MCF 10A (cell line): ENCODE results near the gene EHD1. TPM values are rescaled to one million over a fixed set of nuclear protein-coding genes. Genes with fewer than 3 reads are reported as not detected.

Experiments
- BruUV-seq: library from RNA; stranded (reverse); fragments of 400-500 nt; replicated peaks from 2 replicates; lab custom pipeline; 2021; lab: Mats Ljungman, UMichigan
- CTCF ChIA-PET: fragments of 300-600 bp; sonication (Branson Sonifier 250); formaldehyde crosslinking; extraction: SDS; loops from one replicate; lab custom pipeline; 2021; ENCODE audit warnings: antibody characterized with exemption, inconsistent platforms; lab: Yijun Ruan, JAX
- POLR2A ChIA-PET: fragments of 300-600, 350-650 bp; sonication (Branson Sonifier 250); formaldehyde crosslinking; extraction: SDS; loops from one replicate; lab custom pipeline; 2020; ENCODE audit warnings: antibody characterized with exemption, inconsistent platforms; lab: Yijun Ruan, JAX
- DNase-seq: peaks from one replicate; pipeline ENCODE4 v3.0.0-alpha.2; 2018; ENCODE audit not compliant: unreplicated experiment
- H3K27ac Mint-ChIP-seq: one replicate; pipeline ENCODE4 v1.8.0; 2022; ENCODE audit warnings: mild to moderate bottlenecking, low read depth, mixed read lengths; ENCODE audit not compliant: unreplicated experiment
- H3K27me3 Mint-ChIP-seq: one replicate; pipeline ENCODE4 v1.8.0; 2022; ENCODE audit warnings: mixed read lengths; ENCODE audit not compliant: insufficient read depth, unreplicated experiment
- H3K36me3 Mint-ChIP-seq: one replicate; pipeline ENCODE4 v1.8.0; 2022; ENCODE audit warnings: mild to moderate bottlenecking, moderate library complexity, mixed read lengths; ENCODE audit not compliant: insufficient read depth, unreplicated experiment
- H3K4me1 Mint-ChIP-seq: one replicate; pipeline ENCODE4 v1.8.0; 2022; ENCODE audit warnings: mixed read lengths; ENCODE audit not compliant: insufficient read depth, unreplicated experiment
- H3K4me3 Mint-ChIP-seq: one replicate; pipeline ENCODE4 v1.8.0; 2022; ENCODE audit warnings: mild to moderate bottlenecking, moderate library complexity, mixed read lengths; ENCODE audit not compliant: unreplicated experiment
- H3K9me3 Mint-ChIP-seq: one replicate; pipeline ENCODE4 v1.8.0; 2022; ENCODE audit warnings: mixed read lengths; ENCODE audit not compliant: unreplicated experiment
- CTCF ChIP-seq: fragments of 200-600 bp; IDR thresholded peaks from one replicate; pipeline ENCODE4 v1.8.0; 2022; ENCODE audit warnings: antibody characterized with exemption, mild to moderate bottlenecking; ENCODE audit not compliant: unreplicated experiment
- intact Hi-C: fragments of 100-400 bp; cut with micrococcal nuclease; formaldehyde crosslinking; loops from 2 replicates; pipeline ENCODE4 v1.14.1; 2022
- total RNA-seq: library from RNA; stranded (reverse); gene quantifications from 2 replicates; pipeline ENCODE4 v1.2.3, GENCODE V29; 2022

EHD1 gene
- total RNA-seq, 1 experiment from 2014 or later: 80.6 TPM

DNA sequence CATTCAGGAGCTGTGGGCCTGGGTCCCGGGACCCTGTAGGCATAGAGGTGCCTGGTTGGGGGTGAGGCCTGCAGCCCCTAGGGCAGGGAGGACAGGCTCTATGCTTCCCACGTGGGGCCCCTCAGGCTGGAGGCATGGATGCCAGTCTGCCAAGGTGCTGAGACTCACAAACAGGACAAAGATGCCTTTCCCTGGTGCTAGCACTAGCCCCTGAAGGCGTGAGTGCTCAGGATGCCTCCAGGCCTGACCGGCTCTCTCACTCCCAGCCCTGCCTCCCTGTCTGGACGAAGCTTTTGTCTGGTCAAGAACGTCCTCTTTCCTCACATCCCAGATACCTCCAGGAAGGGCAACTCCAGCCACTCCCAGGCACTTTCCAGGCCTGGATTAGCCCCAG, 36.1 kb downstream of the EHD1 start:
- ChIA-PET POLR2A (interaction anchor here (0.6 to 2.1 kb wide), 7 partner anchors 32 to 773 kb away, joined by 3 to 18 read pairs (median 4); partner anchors contain the start of genes MAP4K2, MEN1 and PCNX3), CTCF (interaction anchor here (0.6 to 15.7 kb wide), 6 partner anchors 13 to 56 kb away, joined by 3 to 286 read pairs (median 4); partner anchors contain the start of gene EHD1)
- no peaks in the 10 kb centered on the region for H3K27me3 Mint-ChIP-seq
- no peaks in the 10 kb centered on the region for H3K9me3 Mint-ChIP-seq
- TF ChIP-seq CTCF: no peak
- intact Hi-C loops: loop anchor here (2.0 kb wide), 1 partner anchor 32 kb away; the partner anchor contains the start of gene MEN1
- BruUV-seq: no TSS peak
- H3K4me3 Mint-ChIP-seq: peak overlapping the region; percentile 77
- peaks cover 26% of the 10 kb centered on the region for H3K4me1 Mint-ChIP-seq
- peaks cover 24% of the 10 kb centered on the region for H3K36me3 Mint-ChIP-seq
- peak; percentile 30 for DNase-seq
- peak overlapping the region; percentile 29 for H3K27ac Mint-ChIP-seq

GRCh38 chr11:64841592-64842365, 36.6 kb downstream of the EHD1 start:
- Mint-ChIP-seq H3K27ac (peak overlapping the region; percentile 29), H3K36me3 (peaks cover 24% of the 10 kb centered on the region), H3K9me3 (no peaks in the 10 kb centered on the region), H3K4me1 (peaks cover 21% of the 10 kb centered on the region), H3K4me3 (no peak overlapping the region), H3K27me3 (no peaks in the 10 kb centered on the region)
- no peak for TF ChIP-seq CTCF
- ChIA-PET CTCF (interaction anchor here (0.6 to 15.7 kb wide), 3 partner anchors 40 to 57 kb away, joined by 3 to 286 read pairs (median 4); partner anchors contain the start of gene EHD1), POLR2A (interaction anchor here (0.6 to 2.1 kb wide), 5 partner anchors 31 to 773 kb away, joined by 3 to 18 read pairs (median 4); partner anchors contain the start of genes MAP4K2, MEN1 and PCNX3)
- no peak for DNase-seq
- BruUV-seq: no TSS peak
- intact Hi-C loops: loop anchor here (2.0 kb wide), 1 partner anchor 31 kb away; the partner anchor contains the start of gene MEN1

DNA sequence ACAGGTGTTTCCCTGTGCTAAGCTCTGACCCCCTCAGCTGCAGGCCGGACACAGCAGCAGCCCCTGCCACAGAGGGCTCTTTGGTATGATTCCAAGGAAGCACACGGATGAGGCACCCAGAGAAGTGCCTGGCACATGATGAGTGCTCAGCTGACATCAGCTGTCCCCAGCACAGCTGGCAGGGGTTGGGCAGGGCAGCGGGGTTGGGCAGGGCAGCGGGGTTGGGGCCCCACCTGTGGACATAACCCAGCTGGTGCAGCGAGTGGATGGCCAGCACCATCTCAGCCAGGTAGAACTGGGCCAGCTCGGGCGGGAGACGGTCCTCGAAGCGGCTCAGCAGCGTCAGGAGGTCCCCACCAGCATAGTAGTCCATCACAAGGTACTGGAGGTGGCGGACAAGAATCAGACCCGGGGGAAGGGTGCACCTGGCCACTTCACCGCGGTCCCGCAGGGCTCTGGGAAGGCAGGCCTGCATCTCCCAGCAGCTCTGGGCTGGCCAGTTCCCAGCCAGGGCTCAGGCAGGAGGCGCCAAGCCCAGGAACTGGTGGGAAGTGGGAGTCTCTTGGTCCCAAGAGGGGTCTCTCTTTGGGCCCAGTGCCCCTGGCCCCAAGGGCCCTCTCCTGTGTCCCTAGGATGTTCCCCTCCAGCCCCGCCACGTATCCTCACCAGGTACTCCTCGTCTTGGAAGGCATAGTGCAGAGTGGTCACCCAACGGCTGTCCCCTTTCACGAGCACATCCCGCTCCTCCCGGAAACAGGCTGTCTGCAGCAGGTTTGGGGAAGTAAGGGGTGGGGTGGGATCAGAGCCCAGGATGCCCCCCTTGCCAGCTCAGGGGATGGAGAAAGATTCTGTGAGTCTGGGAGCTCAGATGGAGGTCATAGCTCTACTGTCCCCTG, 38.3 kb downstream of the EHD1 start:
- intact Hi-C loops: no loop called here
- Mint-ChIP-seq H3K36me3 (peaks cover 27% of the 10 kb centered on the region), H3K9me3 (no peaks in the 10 kb centered on the region), H3K27me3 (no peaks in the 10 kb centered on the region), H3K27ac (no peak overlapping the region), H3K4me1 (peaks cover 26% of the 10 kb centered on the region), H3K4me3 (no peak overlapping the region)
- CTCF ChIA-PET: interaction anchor here (0.6 to 0.9 kb wide), 2 partner anchors 46 to 48 kb away, joined by 3 to 4 read pairs; no protein-coding TSS in a partner anchor
- POLR2A ChIA-PET: no interaction called here
- no TSS peak for BruUV-seq
- no peak for TF ChIP-seq CTCF
- DNase-seq: no peak
